ENCODE data around the gene UQCR10.

The UQCR10 gene

DNA sequence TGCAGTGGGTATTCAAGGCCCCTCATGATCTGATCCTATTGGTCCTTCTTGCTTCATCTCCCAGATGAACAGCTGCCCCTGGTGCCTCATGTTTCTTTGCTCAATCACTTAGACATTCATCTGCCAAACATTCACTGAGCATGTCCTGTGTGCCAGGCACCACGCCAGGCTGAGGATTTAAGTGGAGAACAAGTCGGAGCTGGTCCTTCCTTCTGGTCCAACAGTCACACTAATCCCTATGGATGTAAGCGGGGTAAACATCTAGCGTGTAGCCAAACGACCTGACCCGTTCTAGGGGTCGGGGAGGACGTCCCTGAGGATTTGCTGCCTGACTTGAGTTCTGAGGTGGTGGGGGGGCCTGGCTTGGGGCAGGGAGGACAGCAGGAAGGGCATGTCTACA lies 22.3 kb upstream of the UQCR10 start:
- Histone ChIP-seq H3K27ac (no peak overlapping the region), H3K4me3 (no peak overlapping the region)
- no peak for DNase-seq (ENCODE audit: low spot score)
- TF ChIP-seq CTCF (IDR thresholded peaks at IDR 0.05): no peak

DNA sequence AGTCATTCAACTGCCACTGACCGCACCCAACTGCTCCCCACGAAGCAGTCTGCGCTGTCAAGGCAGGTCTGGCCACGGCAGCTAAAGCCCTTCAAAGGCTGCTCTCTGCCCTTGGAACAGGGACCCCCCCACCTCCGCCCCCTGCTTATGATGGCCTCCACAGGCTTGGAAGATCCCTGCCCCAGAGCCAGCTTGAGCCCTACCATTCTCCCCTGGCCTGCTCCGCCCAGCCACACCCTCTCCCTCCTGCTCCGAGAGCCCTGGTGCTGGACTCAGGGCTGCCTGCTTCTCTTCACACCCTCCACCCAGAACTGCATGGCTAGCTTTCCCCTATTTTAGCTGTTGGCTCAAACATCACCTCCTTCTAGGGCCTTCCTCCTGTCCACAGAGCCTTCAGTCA lies 19.3 kb upstream of the UQCR10 start:
- no peak for TF ChIP-seq CTCF (IDR thresholded peaks at IDR 0.05)
- H3K27ac ChIP-seq: no peak overlapping the region
- H3K4me3 ChIP-seq: no peak overlapping the region
- DNase-seq (ENCODE audit: low spot score): no peak

DNA sequence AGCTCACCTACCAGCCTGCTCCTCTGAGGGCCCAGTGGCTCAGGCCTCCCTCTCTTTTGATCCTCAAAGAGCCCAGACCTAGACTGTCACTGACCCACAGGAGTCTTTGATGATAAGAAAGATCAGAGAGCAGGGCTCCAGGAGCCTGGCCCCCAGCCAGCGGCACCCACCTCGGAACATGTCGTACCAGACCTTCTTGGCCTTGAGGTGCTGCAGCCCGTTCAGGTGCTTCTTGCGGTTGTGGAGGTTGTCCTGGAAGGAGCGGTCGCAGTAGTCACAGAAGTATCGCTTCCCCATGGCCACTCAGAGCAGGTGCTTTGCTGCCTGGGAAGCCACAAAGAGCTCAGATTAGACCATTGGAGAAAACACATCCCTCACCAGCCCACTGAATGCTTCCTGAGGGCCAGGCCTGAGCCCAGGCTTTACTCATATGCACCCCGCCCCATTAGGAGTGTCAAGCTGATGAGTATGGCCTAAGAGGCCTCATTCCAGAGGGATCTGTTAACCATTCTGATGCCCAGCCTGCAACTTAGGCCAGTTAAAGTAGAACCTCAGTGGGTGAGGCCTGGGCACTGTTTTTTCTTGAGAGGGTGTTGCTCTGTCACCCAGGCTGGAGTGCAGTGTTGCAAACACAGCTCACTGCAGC lies 18.8 kb upstream of the UQCR10 start:
- H3K4me3 ChIP-seq: no peak overlapping the region
- TF ChIP-seq CTCF (IDR thresholded peaks at IDR 0.05): no peak
- no peak overlapping the region for H3K27ac ChIP-seq
- DNase-seq (ENCODE audit: low spot score): no peak

GRCh38 chr22:29750029-29750428 lies 17.1 kb upstream of the UQCR10 start:
- DNase-seq (ENCODE audit: low spot score): no peak
- TF ChIP-seq CTCF (IDR thresholded peaks at IDR 0.05): no peak
- H3K27ac ChIP-seq: no peak overlapping the region
- no peak overlapping the region for H3K4me3 ChIP-seq

DNA sequence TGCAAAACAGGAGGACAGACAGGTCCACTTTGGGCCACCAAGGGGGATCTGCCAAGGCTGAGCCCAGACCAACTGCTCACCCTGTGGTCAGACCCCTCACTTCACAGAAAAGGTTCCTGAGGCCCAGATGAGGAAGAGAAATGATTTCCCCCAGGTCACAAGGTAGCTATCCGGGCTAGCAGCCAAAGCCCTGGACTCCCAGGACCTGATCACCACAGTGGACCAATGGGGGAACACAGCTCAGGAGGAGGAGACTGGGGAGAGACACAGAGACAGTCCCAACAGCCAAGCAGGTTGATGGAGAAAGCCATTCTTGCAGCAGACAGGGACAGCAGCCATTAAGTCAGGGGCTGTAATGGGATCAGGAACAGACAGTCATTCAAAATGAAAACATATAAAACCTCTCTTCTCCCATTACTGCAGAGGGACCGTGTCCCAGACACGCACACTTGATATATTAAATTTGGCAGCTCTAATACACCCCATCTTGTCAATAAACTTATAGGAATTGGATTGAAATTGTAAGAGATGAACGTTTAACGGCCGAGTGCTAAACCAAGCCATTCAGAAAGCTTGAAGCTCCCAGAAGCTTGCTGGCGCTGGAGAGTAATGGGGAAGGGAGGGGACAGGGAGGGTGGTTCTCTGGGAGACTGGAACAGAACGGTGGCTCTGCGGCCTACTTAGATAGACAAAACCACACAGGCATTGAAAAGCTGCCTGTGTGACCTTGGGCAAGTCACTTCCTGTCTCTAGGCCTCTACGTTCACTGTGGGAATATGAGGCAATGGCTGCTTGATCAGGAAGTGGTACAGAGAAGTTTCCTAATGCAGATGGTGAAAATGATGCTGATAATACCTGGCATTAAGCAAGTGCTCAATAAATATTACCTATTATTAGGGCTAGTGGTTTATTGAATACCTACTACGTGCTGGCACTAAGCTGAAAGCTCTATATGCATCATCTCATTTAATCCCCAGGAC lies 16.3 kb upstream of the UQCR10 start:
- H3K4me3 ChIP-seq: no peak overlapping the region
- DNase-seq (ENCODE audit: low spot score): no peak
- no peak overlapping the region for H3K27ac ChIP-seq
- TF ChIP-seq CTCF (IDR thresholded peaks at IDR 0.05): no peak

DNA sequence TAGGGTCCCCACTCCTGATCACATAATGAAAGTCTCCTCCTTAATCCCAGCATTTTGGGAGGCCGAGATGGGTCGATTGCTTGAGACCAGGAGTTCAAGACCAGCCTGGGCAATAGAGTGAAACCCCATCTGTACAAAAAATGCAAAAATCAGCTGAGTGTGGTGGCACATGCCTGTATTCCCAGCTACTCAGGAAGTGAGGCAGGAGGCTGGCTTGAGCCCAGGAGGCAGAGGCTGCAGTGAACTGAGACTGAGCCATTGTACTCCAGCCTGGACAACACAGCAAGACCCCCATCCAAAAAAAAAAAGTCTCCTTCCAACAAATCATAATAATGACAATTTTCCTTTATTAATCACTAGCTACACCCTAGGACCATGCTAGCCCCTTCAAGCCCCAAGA lies 15.5 kb upstream of the UQCR10 start:
- DNase-seq (ENCODE audit: low spot score): no peak
- H3K4me3 ChIP-seq: no peak overlapping the region
- TF ChIP-seq CTCF (IDR thresholded peaks at IDR 0.05): no peak
- no peak overlapping the region for H3K27ac ChIP-seq
